ENCODE data around the gene HOXD10.

DNA sequence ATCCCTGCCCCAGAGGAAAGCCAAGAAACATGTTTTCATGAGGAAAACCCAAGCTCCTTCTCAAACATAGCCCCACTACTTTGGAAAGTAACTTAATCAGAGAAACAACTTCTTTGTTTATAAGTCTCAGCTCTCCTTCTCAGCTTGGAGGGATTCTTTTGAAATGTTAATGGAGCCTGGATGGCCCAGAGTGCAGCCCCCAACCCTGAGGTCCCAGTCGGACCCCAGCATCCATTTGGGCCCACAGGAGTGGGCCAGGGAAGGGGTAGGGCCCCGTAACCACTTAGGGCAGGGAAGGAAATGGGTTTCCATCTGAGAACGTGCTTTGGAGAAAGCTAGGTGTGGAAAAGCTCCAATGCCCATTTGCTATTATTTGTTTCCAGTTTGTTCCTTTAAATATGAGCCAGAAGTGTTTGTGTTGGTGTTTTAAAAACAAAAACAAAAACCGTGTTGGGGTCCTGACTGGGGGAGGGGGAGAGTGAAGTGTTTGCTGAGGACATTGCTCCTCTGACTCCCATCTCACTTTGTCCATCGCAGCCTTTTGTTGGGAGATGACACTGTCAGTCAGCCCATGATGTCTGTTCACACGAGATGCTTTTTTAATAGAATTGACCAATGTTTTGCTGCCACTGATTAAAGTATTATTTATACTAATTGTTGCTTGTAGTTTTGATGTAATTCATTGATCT, 38.9 kb downstream of the HOXD10 start:
- TF ChIP-seq CSRNP3 (CRISPR knock-in tag; IDR thresholded peaks at IDR 0.05) (no peak), RARB (CRISPR knock-in tag; IDR thresholded peaks at IDR 0.05) (no peak), CSDC2 (CRISPR knock-in tag; IDR thresholded peaks at IDR 0.05) (no peak), ESRRG (CRISPR knock-in tag; IDR thresholded peaks at IDR 0.05) (no peak), ZFP30 (CRISPR knock-in tag; IDR thresholded peaks at IDR 0.05) (no peak)
